Measurements from ENCODE around the gene TRIM8.

The TRIM8 gene

DNA sequence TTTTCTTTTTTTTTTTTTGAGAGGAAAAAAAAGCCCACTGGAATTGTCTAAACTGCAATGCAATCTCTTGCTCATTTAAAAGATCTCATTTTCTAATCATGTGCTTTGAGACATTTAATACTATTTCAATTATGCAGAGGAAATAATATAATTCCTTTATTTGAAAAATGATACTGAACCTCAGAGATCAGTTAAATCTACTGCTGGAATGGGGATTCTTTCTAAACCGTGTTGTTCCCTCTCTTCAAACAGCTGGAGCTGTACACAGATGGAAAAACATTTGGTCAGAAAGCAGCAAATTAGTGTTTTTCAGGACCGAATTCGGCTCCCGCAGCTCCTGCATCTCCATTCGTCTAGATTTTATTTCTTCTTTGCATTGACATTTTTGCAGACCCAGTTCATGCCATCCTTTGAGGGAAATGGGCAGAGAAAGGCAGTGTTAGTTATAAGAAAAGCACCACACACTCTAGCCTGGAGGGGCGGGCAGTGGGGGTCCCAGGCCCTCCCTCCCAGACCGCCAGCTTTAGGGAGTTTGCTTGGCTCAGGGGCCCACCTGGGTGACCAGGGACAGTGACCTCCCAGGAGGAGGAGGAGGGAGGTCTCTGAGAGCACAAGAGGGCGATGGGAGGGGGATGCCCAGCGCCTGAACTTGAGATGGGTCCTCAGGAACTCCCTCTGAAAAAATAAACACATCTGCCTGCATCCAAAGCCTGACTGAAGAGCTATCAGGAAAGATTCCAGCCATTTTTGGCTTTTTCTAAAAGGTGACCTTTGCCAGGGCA lies 32.4 kb downstream of the TRIM8 start:
- no peak for TF ChIP-seq CEBPB (IDR thresholded peaks at IDR 0.05)
- no peak for TF ChIP-seq CREB1 (IDR thresholded peaks at IDR 0.05; ENCODE audit: low read depth)
- no peak for TF ChIP-seq YY1 (IDR thresholded peaks at IDR 0.05; ENCODE audit: low read depth)
- no peak for TF ChIP-seq FOXM1 (IDR thresholded peaks at IDR 0.05; ENCODE audit: borderline replicate concordance, low read depth)
- TF ChIP-seq TCF12 (IDR thresholded peaks at IDR 0.05; ENCODE audit: low read depth): no peak
- TF ChIP-seq, protein P1, sequence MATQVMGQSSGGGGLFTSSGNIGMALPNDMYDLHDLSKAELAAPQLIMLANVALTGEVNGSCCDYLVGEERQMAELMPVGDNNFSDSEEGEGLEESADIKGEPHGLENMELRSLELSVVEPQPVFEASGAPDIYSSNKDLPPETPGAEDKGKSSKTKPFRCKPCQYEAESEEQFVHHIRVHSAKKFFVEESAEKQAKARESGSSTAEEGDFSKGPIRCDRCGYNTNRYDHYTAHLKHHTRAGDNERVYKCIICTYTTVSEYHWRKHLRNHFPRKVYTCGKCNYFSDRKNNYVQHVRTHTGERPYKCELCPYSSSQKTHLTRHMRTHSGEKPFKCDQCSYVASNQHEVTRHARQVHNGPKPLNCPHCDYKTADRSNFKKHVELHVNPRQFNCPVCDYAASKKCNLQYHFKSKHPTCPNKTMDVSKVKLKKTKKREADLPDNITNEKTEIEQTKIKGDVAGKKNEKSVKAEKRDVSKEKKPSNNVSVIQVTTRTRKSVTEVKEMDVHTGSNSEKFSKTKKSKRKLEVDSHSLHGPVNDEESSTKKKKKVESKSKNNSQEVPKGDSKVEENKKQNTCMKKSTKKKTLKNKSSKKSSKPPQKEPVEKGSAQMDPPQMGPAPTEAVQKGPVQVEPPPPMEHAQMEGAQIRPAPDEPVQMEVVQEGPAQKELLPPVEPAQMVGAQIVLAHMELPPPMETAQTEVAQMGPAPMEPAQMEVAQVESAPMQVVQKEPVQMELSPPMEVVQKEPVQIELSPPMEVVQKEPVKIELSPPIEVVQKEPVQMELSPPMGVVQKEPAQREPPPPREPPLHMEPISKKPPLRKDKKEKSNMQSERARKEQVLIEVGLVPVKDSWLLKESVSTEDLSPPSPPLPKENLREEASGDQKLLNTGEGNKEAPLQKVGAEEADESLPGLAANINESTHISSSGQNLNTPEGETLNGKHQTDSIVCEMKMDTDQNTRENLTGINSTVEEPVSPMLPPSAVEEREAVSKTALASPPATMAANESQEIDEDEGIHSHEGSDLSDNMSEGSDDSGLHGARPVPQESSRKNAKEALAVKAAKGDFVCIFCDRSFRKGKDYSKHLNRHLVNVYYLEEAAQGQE (IDR thresholded peaks at IDR 0.05; ENCODE audit: low read depth): no peak
- TF ChIP-seq, protein P2, sequence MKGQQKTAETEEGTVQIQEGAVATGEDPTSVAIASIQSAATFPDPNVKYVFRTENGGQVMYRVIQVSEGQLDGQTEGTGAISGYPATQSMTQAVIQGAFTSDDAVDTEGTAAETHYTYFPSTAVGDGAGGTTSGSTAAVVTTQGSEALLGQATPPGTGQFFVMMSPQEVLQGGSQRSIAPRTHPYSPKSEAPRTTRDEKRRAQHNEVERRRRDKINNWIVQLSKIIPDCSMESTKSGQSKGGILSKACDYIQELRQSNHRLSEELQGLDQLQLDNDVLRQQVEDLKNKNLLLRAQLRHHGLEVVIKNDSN (IDR thresholded peaks at IDR 0.05): no peak
- TF ChIP-seq NFIC (IDR thresholded peaks at IDR 0.05): no peak
- no peak for TF ChIP-seq TAF1 (IDR thresholded peaks at IDR 0.05; ENCODE audit: low read depth)
- no peak for TF ChIP-seq RAD21 (IDR thresholded peaks at IDR 0.05; ENCODE audit: low read depth)
- no peak for TF ChIP-seq TEAD4 (IDR thresholded peaks at IDR 0.05)
- no peak for TF ChIP-seq EGR1 (IDR thresholded peaks at IDR 0.05)
- TF ChIP-seq ZBTB7A (IDR thresholded peaks at IDR 0.05; ENCODE audit: low read depth): no peak
- TF ChIP-seq, protein P3, sequence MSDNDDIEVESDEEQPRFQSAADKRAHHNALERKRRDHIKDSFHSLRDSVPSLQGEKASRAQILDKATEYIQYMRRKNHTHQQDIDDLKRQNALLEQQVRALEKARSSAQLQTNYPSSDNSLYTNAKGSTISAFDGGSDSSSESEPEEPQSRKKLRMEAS (IDR thresholded peaks at IDR 0.05): no peak
- TF ChIP-seq EP300 (IDR thresholded peaks at IDR 0.05; ENCODE audit: borderline replicate concordance): no peak

DNA sequence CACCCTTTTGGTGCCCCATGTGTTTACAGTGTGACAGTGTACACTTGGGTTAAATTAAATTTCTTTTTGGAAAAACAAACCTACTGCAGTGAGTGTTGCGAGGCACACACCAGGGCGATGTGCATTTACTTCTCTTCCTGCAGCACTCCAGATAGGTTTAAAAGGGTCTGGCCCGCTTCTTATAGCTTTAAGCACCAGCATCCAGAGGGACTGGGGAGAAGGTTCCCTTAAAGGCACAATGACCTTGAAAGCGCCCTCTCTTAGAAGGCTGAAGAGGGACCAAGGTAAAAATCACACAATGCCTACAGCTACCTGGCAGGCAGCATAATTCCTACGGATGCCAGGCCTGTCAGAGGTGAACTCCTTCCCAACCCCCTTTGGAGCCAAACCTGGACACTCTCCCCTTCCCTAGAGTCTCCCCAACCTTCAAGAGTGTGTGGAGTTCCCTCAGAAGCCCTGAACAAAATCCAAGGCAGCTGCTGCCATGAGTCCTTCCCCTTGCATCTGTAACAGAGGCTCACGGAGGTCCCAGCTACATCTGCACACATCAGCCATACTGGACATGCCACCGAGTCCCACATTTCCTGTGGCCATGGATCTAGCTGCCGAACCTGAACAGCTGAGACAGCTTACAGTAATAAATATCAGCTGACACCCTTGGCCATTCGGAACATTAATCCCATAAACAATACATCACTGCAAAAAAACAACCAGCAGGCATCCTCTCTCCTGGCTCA lies 33.2 kb downstream of the TRIM8 start:
- TF ChIP-seq CREB1 (IDR thresholded peaks at IDR 0.05; ENCODE audit: low read depth): no peak
- TF ChIP-seq TAF1 (IDR thresholded peaks at IDR 0.05; ENCODE audit: low read depth): no peak
- TF ChIP-seq, protein P1 (IDR thresholded peaks at IDR 0.05; ENCODE audit: low read depth): no peak
- TF ChIP-seq EGR1 (IDR thresholded peaks at IDR 0.05): no peak
- no peak for TF ChIP-seq ZBTB7A (IDR thresholded peaks at IDR 0.05; ENCODE audit: low read depth)
- TF ChIP-seq RAD21 (IDR thresholded peaks at IDR 0.05; ENCODE audit: low read depth): no peak
- TF ChIP-seq, protein P3 (IDR thresholded peaks at IDR 0.05): no peak
- TF ChIP-seq NFIC (IDR thresholded peaks at IDR 0.05): no peak
- no peak for TF ChIP-seq CEBPB (IDR thresholded peaks at IDR 0.05)
- TF ChIP-seq, protein P2 (IDR thresholded peaks at IDR 0.05): no peak
- TF ChIP-seq EP300 (IDR thresholded peaks at IDR 0.05; ENCODE audit: borderline replicate concordance): no peak
- no peak for TF ChIP-seq FOXM1 (IDR thresholded peaks at IDR 0.05; ENCODE audit: borderline replicate concordance, low read depth)
- TF ChIP-seq TCF12 (IDR thresholded peaks at IDR 0.05; ENCODE audit: low read depth): no peak
- TF ChIP-seq YY1 (IDR thresholded peaks at IDR 0.05; ENCODE audit: low read depth): no peak
- TF ChIP-seq TEAD4 (IDR thresholded peaks at IDR 0.05): no peak

DNA sequence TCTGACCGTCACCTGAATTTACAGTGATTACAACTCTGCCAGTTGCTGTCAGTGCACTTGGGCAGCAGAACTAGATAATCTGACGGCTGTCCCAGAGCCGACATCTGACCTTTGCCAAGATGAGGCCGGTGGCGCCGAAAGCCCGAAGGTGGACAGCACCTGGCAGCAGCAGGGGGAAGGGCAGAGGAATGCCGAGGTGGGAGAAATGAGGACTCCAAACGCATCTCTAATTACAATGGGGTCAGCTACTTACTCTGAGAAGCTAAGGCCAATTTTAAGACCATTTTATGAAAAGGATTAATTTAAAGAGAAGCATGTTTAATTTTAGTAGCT lies 33.8 kb downstream of the TRIM8 start:
- TF ChIP-seq, protein P2 (IDR thresholded peaks at IDR 0.05): no peak
- TF ChIP-seq, protein P1 (IDR thresholded peaks at IDR 0.05; ENCODE audit: low read depth): no peak
- no peak for TF ChIP-seq EGR1 (IDR thresholded peaks at IDR 0.05)
- no peak for TF ChIP-seq TCF12 (IDR thresholded peaks at IDR 0.05; ENCODE audit: low read depth)
- no peak for TF ChIP-seq RAD21 (IDR thresholded peaks at IDR 0.05; ENCODE audit: low read depth)
- TF ChIP-seq, protein P3 (IDR thresholded peaks at IDR 0.05): no peak
- TF ChIP-seq ZBTB7A (IDR thresholded peaks at IDR 0.05; ENCODE audit: low read depth): no peak
- TF ChIP-seq TEAD4 (IDR thresholded peaks at IDR 0.05): no peak
